ENCODE results near the gene MGAT2.

Gene MGAT2

DNA sequence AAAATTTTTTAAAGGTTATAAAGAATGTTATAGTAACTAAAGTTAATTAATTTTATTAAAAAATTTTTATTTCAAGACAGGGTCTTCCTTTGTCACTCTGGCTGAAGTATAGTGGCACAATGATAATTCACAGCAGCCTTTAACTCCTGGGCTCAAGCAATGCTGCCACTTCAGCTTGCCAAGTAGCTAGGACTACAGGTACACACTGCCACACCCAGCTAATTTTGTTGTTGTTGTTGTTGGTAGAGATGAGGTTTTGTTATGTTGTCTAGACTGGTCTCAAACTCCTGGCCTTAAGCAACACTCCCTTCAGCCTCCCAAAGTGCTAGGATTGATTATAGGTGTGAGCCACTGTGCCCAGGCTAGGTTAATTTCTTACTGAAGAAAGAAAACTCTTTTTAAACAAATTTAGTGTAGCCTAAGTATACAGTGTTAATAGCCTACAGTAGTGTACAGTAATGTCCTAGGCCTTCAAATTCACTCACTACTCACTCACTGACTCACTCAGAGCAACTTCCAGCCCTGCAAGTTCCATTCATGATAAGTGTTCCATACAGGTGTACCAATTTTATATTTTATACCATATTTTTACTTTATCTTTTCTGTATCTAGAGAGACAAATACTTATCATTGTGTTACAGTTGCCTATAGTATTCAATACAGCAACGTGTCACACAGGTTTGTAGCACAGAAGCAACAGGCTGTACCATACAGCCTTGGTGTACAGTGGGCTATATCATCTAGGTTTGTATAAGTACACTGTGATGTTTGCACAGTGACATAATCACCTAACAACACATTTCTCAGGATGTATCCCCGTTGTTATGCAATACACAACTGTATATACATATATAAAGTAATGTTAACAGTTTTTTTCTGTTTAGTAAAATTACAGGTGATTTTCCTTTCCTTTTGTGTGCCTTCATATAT, 39.2 kb downstream of the MGAT2 start:
- no peak for DNase-seq

DNA sequence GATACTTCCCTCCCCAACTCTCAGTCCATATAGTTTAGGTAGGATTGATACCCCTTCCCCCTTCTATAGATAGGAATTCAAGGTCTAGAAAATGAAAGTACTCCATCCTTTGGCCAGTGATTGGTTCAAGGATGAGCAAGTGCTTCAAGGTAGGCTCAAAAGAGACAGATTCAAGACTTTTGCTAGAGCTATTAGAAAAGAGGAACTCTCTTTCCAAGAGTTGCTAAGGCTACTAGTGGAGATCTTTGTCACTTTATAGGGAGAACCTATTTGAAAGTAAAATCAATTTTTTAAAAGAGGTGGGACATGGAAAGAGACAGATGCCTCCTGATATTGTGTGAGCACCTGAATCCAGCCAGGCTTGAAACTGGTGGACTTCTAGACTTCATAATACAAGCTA, 49.9 kb downstream of the MGAT2 start:
- no peak for DNase-seq

All from GDM1 (cell line).